Tongue (tissue), 2 donors: ENCODE measurements around the gene PTPRD. TPM values are rescaled to one million over a fixed set of nuclear protein-coding genes. Genes with fewer than 3 reads are reported as not detected.

Experiments used
- DNase-seq: peaks from one replicate; pipeline ENCODE4 v3.0.0-alpha.2; 2015
- total RNA-seq: library from RNA; depleted of rRNA; stranded (reverse); fragments of >200 nt; gene quantifications from one replicate; pipeline ENCODE4 v1.2.3, GENCODE V29; 2014

The PTPRD gene
- total RNA-seq, 1 donor from 2014 or later, result 105 TPM

DNA sequence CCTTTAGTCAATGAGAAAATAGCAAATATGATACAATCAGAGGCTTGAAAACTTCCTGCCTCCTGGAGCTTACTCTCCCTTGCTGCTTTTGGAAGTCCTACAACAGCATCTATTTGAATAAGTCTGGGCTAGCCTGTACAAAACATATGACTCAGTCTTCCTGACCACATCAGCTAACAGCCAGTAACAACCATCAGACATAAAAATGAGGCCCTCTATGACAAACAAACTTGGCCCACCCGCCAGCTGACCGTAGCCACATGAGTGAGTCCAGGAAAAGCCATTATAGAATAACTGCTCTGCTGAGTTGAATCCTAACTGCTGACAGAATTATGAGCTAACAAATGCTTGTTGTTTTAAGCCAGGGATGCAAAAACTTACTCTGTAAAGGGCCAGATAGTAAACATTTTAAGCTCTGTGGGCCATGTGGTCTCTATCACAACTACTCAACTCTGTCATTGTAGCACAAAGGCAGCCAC lies 347.6 kb downstream of the PTPRD start:
- peak; percentile 56 for DNase-seq

DNA sequence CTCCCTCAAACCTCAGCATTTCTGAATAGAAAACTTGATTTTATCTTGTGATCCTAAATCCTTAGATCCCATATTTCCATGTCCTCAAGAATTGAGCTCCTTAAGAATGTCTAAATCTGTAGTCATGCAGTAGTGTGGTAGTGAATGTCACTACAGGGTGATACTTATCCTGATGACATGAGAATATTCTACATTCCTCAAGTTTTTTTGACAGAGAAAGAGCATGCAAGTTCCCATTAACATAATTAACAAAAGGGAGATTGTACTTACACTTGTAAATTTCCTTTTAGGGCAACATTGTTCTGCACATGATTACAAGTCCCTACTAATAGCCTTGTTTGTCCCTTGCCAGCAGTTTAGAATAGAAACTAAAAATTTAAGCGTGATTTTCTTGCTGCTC lies 352.3 kb downstream of the PTPRD start:
- DNase-seq, result no peak

DNA sequence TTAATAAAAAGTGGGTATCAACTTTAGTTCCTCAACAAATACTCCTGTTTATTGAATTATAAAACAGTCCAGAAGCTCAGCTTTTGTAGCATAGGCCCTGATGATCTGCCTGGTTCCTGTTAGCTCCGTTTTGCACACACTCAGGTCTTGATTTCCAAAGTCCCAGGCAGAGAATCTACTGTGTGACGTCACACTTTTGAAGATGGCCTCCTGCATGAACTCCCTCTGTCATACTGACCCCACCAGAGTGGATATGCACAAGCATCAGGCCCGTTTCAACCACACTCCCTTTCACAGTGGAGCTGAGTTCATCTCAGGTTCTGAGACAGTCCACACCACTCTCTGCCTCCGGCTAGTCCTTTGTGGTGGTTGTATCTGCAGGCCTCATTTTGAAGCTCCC lies 353.1 kb downstream of the PTPRD start:
- DNase-seq, result no peak

DNA sequence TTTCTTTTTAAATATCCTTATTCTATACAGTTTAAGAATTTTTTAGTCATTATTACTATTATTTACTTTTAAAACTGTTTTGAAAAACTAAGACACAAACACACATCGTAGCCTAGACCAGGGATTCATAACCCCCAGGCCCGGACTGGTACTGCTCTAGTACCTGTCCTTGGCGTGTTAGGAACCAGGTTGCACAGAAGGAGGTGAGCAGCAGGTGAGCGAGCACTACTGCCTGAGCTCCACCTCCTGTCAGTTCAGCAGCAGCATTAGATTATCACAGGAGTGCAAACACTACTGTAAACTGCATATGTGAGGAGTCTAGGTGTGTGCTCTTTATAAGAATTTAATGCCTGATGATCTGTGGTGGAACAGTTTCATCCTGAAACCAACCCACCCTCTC lies 357.0 kb downstream of the PTPRD start:
- no peak for DNase-seq

DNA sequence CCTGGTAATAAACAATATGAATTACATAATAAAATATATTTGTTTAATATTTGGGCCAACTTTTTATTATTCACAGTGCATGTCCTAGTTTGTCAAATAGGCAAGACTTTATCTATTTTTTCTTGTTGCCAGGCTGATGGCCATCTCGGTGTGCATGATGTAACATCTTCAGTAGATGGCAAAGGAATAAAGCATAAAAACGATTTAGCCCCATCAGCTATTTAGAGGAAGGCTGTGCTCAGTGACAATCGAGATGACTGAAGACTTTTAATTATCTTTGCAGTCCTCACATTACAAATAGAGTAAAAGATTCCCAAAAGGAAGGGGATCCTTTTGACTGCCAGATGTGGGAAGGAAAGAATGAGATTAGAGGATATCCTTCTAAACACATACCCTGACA lies 358.5 kb downstream of the PTPRD start:
- DNase-seq, result no peak

DNA sequence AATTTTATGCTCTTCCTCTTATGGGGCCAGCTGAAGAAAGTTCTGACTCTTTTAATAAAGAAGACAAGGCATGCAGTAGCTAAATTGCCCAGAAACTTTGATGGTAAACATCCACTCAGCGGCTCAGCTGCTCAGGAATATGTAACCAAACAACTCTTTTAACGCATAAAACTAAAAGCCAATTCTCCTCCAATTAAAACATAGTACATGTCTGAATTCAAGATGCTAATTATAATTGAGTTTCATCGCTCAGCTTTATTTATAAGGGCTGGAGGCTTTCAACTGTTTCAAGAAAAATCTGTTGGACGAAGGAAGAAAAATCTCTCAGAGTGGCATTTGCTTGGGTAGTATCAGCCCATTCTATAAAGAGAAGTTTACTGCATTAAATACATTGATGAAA lies 359.5 kb downstream of the PTPRD start:
- DNase-seq, result no peak

DNA sequence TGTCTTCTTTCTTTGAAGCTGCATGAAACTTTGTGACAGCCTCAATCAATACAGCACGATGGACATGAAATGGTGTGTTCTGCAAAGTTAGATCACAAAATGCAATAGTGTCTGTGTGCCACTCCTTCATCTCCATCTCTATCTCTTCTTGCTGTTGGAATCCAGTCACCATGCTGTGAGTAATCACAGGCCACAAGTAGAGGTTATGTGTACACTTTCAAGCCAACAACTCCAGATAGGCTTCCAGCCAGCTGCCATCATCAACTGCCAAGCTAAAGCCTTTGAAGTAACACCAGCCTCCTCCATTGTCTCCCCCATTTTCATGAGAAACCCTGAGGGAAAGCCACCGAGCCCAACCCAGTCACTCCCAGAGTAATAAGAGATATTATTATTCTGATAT lies 360.6 kb downstream of the PTPRD start:
- DNase-seq, result no peak

DNA sequence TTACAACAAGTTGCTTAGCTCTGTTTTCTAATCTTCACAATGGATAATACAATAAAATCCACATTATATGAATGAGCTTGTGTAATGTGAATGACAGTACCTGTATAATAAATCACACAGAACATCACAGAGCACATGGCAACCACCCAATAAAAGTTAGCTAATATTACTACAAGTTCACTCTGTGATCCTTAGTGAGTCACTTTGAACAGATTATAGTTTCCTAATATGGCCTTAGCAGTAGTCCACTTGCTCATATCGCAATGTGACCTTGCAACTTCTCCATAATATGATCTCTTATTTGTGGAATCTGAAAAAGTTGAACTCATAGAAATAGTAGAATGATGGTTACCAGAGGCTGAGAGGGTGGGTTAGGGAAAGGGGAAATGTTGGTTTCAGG lies 361.3 kb downstream of the PTPRD start:
- no peak for DNase-seq

DNA sequence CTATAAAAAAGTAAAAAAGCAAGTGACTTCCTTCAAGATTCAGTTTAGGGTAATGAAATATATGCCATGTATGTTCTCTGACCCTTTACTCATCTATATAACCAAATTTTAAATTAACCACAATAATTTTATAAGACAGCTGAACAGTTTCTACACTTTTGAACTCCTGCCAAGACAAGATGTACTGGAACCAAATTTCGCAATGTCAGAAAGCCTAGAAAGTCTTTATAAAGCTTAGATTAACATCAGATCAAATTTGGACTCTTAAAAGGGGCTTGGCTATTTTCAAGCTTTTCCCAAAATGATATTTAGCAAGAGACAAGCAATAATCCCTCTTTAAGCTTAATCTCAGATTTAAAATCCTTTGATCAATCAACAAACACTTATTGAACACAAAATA lies 362.6 kb downstream of the PTPRD start:
- DNase-seq, result no peak

DNA sequence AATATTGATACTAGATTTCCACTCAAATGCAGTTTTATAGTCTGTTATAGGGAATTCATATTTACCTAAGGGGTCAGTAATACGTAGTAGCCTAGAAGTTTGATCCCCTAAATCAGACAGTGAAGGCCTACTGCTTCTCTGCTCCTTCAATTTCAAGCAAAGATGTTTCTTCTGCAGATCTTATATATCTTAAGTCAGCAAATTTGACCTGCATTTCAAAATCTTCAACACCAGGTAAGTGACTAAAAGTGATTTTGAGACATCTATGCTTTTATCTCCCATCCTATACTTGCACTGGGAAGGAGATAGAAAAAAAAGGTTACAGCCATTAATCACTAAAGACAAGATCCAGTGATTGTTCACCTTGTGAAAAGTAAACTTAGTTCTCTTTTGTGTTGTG lies 363.9 kb downstream of the PTPRD start:
- DNase-seq, result no peak

DNA sequence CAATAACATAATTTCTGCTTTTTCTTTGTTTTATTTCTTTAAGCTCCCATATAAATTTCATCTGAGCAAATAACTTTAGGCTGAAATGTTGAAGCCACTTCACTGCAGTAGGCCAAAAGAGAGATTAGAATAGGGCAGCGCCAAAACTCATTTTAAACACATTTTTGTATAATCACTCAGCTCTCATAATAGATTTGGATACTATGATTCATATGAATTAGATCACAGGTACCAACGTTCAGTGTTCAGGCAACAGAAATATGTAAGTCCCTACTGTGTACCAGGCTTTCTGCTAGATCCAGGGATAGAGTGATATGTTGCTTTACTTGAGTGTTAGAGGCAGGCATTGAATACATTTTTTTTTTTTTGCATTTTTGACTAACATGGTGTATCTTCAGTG lies 370.5 kb downstream of the PTPRD start:
- DNase-seq, result no peak

DNA sequence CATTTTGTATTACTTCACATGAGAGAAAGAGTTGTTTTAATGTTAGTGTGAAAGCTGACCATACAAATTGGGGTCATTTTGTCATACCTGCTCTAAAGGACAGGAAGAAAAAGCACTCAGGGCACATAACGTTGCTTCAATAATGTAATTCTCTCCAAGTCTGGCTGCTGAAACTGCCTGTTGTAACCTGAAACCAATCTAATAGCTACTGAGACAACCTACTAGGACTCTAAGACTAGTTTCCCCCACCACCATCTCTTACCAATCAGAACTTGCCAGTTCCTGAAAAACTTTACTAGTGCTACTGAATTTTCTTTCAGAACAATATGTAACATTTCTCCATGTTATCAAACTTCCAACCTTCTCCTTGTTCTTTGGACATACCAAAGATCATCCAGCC lies 374.7 kb downstream of the PTPRD start:
- no peak for DNase-seq

DNA sequence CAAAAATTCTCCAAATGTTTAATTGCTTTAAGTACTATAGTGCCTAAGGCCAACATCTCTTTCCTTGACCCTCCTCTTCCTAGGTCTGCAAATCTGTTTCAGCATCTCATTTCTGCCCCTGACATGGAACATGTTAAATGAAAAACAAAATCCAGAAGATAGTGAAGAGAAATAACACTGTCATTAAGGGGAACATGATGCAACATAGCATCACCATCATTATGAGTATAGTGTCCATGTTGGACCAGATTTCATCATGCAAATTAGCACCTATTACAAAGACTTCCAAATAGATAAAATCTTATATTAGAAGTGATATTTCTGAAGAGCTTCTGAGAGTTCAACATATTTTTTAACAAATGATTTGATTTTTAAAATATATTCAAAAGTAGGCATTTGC lies 375.2 kb downstream of the PTPRD start:
- no peak for DNase-seq

DNA sequence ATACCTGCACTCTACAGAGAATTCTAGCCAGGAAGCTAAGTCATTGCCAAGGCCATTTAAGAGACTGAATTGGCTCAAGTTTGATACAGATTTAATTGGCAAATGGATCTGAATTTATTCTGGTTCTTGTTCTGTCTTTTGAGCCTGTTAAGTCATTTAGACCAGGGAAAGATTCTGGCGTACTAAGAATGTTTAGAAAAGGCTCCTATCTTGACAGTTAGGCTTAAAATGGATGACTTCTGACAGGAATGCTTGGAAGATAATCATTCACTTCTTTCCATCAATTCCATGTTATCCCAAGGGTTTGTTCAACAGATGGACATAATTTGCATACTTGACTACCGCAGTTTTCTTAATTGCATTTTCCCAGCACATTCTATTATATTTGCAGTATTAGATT lies 376.6 kb downstream of the PTPRD start:
- no peak for DNase-seq

DNA sequence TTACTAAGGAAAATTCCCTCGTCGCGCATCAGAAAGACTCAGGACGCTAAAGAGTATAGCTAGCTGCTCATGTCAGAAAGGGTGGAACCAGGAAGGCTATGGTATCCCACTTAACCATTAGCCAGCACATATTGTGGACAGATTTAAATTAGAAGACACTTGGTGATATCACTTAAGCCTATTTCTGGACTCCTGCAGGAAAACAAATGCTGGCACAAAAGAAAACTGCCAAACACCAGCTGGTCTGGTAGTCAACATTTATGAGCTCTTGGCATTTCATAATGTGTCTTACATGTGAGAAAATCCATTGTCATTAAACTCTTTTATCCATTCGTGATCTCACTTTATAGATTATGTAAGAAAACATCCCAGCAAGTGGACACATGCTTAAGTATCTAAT lies 377.4 kb downstream of the PTPRD start:
- no peak for DNase-seq

DNA sequence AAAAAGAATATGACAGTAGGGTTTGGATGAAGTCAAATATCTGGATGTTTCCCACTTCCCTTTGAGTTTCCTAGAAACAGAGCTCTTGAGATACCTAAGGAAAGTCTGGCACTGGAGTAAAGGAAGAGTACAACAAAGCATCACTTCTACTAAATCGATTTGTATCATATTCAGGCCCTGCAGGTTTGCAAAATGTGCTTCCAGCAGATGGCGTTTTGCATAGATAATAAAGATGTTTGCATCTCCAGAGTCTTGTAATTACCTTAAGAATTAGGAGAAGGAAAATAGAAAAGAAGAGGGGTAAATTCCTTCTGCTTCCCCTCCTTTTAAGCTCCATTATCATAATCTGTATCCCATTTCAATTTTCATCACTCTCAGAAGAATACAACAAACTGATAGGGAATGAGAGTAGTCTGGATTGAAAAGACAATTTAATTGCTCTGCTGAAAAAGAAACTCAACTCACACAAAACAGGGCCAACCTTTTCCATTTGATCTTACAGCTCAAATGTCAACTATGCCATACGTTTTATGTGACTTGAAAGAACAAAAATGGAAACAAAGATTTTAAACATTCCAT lies 380.4 kb downstream of the PTPRD start:
- DNase-seq, result no peak

DNA sequence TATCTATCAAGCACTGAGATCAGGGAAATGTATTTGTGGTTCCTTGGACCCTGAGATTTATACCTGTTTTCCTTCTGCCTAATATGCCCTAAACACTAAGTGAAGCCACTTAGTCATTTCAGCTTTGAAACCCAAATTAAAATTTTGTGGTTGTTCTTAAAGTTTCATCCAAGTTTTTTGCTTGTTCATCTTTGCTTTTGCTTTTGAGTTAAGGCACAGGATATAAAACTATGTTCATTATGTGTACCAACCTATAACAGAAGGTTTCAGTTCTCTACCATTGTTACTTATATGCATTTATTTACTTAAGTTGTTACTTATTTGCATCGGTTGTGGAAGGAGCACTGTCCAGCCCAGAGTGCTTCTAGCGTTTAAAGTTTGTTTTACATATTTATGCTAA lies 382.3 kb downstream of the PTPRD start:
- no peak for DNase-seq

DNA sequence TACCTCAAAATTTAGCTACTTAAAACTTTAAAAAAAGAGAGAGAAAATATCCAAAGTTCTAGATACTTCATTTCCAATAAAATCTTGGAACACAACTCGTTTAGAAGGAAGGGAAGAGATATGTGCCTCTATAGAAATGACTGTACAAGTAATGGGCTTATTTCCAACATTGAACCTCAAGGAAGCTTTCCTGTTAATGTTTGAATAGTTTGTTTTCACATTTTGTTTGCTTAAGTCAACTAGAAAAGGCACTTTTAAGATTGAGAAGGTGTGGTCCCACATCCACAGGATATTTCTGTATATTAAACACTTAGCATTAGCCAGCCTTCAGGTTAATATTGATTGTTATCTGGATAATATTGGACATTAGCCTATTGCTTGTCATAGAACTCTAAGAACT lies 384.7 kb downstream of the PTPRD start:
- DNase-seq, result no peak

DNA sequence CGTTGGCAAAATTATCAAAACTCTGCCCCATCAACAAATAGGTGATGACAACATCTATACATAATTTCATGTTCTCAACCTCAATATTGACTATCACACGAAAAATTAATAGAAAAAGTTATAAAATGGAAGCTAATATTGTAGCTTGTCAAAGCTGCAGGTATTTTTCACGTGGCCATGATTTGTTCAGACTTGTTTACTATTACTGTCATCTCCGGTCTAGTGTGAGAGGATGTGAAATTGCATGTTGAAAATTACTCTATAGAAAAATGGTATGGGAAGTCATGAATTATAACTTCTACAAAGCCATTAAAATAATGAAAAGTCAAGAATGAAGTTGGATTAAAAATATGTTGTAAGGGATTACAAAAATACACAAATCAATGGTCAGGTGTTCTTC lies 385.8 kb downstream of the PTPRD start:
- no peak for DNase-seq

DNA sequence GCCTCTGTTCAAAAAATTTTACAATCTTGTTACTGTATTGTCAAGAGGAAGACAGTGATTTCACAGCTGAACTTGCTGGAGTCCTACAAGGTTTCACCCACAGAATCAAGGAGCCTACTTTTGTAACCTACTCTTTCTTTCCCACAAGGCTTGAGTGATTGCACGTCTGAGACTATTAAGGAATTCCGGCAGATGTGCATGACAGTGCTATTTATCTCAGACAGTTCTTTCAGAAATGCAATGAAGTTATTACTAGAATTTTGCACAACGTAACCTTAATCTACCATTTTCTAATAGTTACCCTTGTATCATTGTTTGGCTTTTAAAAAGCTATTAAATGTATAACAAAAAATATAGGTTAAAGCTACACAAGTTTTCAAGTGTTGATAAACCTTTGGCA lies 400.1 kb downstream of the PTPRD start:
- DNase-seq, result no peak

DNA sequence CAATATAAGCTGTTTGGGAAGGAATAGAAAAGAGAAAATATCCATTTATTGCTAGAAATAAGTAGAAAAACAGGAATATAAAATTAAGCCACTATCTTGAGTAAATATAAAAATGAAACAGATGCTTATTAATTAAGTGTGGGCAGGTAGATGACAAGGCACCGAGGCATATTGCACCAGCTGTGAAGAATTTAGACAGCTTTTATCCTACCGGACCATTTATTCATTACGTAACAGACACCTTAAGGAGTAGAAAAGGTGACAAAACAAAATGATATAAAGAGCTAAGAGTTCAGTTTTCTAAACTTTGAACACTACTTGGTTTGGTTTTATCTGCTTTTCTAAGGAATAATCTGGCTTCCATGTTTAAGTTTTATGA lies 404.1 kb downstream of the PTPRD start:
- DNase-seq, result no peak

DNA sequence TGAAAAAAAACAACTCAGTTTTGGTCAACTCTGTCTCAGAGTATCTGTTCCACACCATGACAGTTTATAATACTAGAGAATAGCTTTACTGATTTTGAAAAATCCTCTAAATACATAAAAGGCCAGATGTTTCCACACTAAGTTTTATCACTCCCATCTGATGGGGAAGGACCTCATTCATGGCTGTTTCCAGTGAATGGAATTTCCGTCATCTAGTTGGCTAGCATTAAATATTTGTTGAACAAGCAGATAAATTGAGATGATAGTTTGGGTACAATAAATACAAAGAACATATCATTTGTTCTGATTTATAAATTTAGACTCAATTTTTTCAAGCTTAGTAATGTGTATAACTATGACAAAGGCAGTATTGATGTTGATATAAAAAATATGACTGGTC lies 408.5 kb downstream of the PTPRD start:
- DNase-seq, result no peak

DNA sequence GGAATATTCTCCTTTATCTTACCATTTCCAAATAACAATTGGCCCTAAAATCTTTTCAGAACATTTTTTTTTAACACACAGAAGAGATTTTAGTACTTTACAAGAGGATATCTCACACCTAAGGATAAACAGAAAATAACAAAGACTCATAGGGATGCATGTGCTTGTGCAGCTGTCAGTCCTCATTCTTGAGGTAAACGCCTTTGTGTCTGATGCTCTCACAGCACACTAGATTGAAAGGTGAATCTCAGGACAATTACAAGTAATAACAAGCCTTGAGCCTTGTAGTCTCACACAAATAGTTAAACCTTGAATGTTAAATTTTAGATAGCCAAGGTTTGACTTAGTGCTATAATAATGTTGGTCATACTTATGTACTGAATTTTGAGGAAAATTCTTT lies 439.2 kb downstream of the PTPRD start:
- DNase-seq, result no peak

DNA sequence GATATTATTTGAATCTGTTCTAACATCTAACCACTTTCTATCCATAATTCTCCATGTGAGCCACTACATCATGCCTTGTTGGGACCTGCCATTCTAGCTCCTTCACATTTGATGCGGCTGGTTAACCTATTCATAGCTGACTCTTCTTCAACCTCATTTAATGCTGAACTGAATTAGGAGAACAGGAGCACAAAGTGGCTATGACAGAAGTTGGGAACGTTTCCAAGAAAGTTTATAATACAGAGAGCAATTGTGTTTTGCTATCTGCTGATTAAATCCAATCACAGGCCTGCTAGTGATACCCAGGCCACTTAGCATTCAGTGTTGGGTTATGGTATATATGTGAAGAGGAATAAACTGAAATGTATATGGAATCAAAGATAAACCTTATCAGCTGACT lies 440.3 kb downstream of the PTPRD start:
- DNase-seq, result no peak

DNA sequence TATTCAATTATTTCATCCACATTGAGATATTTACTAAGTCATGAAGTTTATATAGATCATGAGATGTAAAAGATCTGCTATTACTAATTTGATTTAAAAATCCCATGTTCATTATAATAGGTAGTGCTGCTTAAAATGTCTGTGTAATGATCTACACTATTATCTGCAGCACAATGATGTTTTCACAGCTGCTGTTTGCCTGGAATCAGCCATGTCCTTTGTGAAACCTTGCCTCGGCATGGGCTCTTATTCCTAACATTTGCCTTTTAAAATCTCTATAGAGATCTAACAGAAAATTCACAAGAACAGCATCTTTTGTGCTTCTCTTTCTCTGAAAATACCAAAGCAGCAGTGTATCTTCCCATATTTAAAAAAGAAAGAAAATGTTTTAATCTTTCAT lies 444.6 kb downstream of the PTPRD start:
- DNase-seq, result no peak
